ES-I3 (cell line): Measurements from ENCODE around the gene DCUN1D3.

Source experiments
- H3K36me3 ChIP-seq: 2 replicates; pipeline ENCODE4 v1.6.1; 2013; ENCODE audit warnings: mild to moderate bottlenecking, low read length, control low read depth, moderate library complexity; ENCODE audit not compliant: insufficient read depth
- H3K4me1 ChIP-seq: 2 replicates; pipeline ENCODE4 v1.6.1; 2013; ENCODE audit warnings: mild to moderate bottlenecking, control low read depth, low read length; ENCODE audit not compliant: insufficient read depth
- H3K9ac ChIP-seq: 2 replicates; pipeline ENCODE4 v1.6.1; 2013; ENCODE audit warnings: low read depth, mild to moderate bottlenecking, low read length, moderate library complexity
- H3K9me3 ChIP-seq: 2 replicates; pipeline ENCODE4 v1.6.1; 2013; ENCODE audit warnings: mild to moderate bottlenecking, low read length, moderate library complexity; ENCODE audit not compliant: control insufficient read depth, insufficient read depth

DCUN1D3 gene

DNA sequence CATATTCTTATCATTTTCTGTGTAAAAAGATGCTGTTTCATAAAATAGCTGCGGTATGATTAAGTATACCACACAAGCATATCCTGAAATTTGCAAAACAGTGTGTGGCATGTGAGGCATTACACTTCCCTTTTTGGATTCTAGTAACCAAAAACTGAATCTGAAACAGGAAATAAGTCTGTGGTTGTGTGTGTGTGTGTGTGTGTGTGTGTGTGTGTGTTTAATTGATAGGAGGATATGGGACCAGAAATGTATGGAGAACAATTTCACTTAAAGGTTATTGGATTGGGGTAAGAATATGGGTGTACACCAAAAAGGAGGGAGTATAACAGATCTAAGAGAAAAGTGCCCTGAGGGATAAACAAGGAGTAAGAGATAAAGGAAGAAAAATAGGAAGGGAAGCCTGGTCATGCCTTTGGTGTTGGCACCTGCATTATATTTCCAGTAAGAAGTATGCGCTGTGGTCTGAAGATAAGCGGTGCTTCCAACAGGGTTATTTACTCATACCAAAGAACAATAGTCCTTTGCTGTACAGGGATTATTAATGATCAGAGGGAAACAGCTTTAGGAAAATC is 4.4 kb upstream of the DCUN1D3 start:
- Histone ChIP-seq H3K9me3 (no peaks in the 10 kb centered on the region), H3K36me3 (no peaks in the 10 kb centered on the region), H3K9ac (no peak overlapping the region), H3K4me1 (peaks cover 5% of the 10 kb centered on the region; the same call in 1 of the 2 replicates)

DNA sequence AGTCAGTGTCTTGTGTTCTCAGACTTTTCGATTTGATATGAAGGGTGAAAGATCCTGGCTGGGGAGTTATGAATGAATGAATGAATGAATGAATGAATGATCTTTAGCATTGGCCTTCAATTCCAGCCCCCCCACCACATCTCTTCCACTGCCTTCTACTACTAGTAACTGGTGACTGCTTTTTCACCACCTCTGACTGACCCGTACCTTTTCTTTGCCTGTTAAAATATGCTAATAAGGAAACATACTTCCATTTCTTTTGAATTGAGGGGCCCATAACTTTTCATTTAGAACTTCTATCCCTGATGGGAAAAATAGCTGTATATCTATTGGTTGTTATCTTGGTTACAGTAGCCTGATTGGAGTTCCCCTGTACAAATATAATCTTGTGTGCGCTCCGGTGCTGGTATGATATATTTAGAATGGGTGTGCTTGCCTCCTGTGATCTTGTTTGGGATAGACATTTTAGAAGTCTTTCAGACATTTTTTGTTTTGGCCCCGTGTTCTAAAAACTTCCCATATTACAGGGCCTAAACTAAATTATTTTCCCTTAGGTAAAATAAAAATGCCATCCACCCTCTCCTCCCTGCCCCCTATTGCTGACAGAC is 3.8 kb upstream of the DCUN1D3 start:
- no peaks in the 10 kb centered on the region for H3K9me3 ChIP-seq
- no peak overlapping the region for H3K9ac ChIP-seq
- no peaks in the 10 kb centered on the region for H3K36me3 ChIP-seq
- peaks cover 5% of the 10 kb centered on the region; the same call in 1 of the 2 replicates for H3K4me1 ChIP-seq

DNA sequence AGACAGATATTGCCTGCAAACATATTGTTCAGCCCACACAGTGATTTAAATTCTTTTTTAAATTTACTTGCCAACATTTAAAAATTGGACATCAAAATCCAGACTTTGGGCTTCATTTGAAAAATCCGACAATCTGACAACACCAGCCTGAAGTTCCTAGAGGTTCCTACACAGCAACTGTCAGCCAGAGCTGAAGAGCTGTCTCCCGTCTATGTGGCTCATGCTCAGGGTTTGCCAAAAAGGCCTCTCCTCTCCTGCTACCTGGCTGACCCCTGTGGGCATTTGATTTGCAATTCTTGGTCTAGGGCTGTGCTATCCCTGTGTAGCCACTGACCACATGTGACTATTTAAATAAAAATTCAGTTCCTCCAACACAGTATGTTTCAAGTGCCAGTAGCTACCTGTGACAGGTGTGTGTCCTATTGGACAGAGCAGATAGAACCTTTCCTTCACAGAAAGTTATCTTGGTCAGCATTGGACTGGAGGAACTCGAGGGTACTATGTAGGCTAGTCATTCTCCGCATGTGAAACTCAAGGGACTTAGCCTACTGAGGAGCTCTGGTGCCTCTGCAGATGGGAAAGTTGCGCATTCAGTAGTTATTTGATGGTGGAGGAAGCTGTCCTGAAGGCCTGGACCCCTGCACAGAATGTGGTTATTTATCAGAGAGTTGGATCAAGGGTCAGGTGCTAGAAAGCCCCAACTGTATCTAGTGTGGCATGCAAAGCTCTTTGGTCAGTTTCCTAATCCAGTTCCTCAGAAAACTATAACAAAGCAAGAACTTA is 3.1 kb upstream of the DCUN1D3 start:
- no peaks in the 10 kb centered on the region for H3K36me3 ChIP-seq
- H3K4me1 ChIP-seq: peaks cover 5% of the 10 kb centered on the region; the same call in 1 of the 2 replicates
- H3K9ac ChIP-seq: no peak overlapping the region
- H3K9me3 ChIP-seq: no peaks in the 10 kb centered on the region

DNA sequence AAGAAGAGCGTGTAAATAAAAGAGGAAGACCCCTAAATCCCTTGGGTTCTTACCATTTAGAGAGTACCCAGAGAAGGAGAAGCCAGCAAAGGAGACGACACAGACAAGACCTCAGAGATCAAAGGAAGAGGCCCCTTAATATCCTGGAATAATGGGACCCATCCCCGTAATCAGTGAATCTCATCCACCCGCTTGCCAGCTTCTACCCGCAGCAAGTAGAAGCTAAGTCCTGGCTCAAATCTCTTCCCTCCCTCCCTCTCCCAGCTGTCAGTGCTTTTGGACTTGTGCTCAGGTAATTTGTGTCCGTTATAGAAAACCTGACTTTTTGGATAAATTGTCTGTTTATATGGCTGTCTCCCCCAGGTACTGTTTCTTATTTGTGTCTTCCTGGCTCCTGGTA is 2.3 kb upstream of the DCUN1D3 start:
- Histone ChIP-seq H3K9me3 (no peaks in the 10 kb centered on the region), H3K9ac (peak overlapping the region; percentile 78; the same call in 1 of the 2 replicates), H3K4me1 (peaks cover 5% of the 10 kb centered on the region; the same call in 1 of the 2 replicates), H3K36me3 (no peaks in the 10 kb centered on the region)

DNA sequence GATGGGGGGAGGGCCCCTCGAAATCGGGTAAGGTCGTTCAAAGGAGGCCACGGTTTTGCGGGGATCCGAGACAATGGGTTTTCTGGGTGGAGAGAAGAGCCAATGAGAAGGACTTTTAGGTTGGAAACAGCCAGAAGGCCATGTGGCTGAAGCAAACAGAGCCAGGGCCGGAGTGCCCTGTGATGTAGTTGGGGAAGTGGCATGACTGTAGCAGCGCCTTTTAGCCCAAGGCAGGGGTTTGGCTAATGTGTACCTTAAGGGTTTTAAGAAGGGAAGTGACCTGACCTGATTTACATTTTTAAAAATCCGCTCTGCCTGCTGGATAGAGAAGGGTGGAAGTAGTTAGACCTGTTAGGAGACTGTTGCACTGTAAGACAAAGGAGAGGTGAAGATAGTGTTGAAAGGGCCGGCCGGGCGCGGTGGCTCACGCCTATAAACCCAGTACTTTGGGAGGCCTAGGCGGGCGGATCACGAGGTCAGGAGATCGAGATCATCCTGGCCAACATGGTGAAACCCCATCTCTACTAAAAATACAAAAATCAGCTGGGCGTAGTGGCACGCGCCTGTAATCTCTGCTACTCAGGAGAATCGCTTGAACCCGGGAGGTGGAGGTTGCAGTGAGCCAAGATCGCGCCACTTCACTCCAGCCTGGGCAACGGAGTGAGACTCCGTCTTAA is 1.4 kb upstream of the DCUN1D3 start:
- H3K36me3 ChIP-seq: no peaks in the 10 kb centered on the region
- H3K9ac ChIP-seq: peak overlapping the region; percentile 78
- no peaks in the 10 kb centered on the region for H3K9me3 ChIP-seq
- peaks cover 5% of the 10 kb centered on the region; the same call in 1 of the 2 replicates for H3K4me1 ChIP-seq

DNA sequence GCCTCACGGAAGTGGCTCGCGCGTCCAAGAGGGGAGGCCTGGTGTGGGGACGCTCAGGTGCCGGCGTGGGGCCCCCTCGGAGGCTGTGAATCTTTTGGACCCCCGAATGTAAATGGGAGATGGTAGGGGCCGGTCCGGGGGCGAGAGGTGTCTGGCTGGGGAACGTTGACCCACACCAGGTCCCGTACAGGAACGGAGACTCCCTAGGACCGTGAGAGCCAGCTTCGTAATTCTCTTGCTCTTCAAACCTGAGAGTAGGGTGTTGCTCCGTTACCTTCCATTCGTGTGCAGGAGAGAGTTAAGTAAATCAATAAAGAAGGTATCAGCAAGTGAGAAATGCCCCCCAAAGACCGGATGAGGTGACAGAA is 894 bp upstream of the DCUN1D3 start:
- Histone ChIP-seq H3K4me1 (peaks cover 5% of the 10 kb centered on the region; the same call in 1 of the 2 replicates), H3K36me3 (no peaks in the 10 kb centered on the region), H3K9ac (peak overlapping the region; percentile 78), H3K9me3 (no peaks in the 10 kb centered on the region)

DNA sequence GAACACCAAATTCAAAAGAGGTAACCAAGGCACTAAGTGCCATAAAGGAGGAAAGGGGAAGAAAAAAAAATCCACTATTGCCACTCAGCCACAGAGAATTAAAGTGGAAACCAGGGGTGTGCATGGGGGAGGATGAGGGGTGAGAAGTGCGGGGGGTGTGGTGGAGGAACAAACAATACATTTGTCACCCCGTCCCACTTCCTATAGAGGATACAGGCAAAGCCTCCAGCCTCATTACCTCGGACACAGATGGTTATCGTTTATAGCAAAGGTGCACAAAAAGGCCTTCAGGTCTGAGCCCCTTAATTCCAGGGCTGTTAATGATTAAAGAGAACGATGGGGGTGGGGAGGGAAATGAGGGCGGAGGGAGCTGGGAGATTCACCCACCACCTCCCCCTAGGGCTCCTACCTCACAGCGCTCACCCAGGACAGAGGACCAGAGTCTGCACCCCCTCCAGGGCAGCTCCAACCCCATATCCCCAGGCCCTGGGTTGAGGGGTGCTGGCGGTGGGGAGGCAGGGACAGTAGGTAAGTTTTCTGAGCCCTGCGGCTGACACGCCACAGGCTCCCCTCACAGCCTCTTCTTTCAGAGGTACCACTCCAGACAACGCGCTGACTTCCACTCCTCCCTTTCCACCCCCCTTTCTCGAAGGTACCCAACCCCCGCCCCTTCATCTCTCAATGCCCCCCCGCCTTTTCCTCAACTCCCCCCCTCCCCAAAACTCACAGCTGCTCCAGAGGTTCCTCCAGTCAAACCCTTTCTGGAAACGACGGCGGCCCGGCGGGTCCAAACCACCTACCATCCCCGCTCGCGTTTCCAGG is 470 bp downstream of the DCUN1D3 start:
- Histone ChIP-seq H3K4me1 (peaks cover 5% of the 10 kb centered on the region; the same call in 1 of the 2 replicates), H3K9me3 (no peaks in the 10 kb centered on the region), H3K36me3 (peaks cover 3% of the 10 kb centered on the region; the same call in 1 of the 2 replicates), H3K9ac (peak overlapping the region; percentile 85)

DNA sequence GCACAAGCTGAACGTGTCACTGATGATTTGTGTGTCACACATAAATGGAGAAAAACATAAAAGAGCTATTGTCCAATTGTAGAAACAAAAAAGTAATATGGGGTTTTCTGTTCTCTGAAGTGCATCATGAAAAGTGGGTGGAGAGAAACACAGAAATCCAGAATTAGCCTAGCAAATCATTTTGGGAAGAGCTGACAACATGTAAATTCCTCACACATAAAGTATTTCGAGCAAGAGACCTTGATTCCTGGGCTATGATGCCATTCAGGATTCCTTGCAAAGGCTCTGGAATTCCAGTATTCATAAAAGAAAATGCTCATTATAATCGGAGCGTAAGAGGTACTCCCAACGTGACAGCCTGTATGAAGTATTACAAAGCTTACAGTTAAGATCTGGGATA is 1.1 kb downstream of the DCUN1D3 start:
- Histone ChIP-seq H3K4me1 (peaks cover 5% of the 10 kb centered on the region; the same call in 1 of the 2 replicates), H3K9ac (peak overlapping the region; percentile 85), H3K36me3 (peaks cover 3% of the 10 kb centered on the region; the same call in 1 of the 2 replicates), H3K9me3 (no peaks in the 10 kb centered on the region)

DNA sequence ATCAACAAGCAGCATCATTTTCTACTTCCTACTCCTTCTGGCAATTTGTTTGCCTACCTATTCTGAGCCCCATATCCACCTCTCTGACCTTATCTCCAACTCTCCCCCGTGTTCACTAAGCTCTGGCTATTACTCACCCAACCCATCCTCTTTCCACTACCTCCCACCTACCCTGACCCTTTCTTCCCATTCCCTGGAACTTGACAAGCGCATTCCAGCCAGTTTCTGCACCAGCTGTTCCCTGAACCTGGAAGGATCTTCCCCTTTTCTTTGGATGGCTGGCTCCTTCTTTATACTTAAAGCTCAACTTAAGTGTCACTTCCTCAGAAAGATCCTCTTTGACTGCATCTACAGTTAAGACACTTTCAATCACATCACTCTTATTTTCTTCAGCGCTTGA is 2.2 kb downstream of the DCUN1D3 start:
- Histone ChIP-seq H3K36me3 (peaks cover 3% of the 10 kb centered on the region; the same call in 1 of the 2 replicates), H3K9me3 (no peaks in the 10 kb centered on the region), H3K4me1 (peaks cover 5% of the 10 kb centered on the region; the same call in 1 of the 2 replicates), H3K9ac (no peak overlapping the region)

DNA sequence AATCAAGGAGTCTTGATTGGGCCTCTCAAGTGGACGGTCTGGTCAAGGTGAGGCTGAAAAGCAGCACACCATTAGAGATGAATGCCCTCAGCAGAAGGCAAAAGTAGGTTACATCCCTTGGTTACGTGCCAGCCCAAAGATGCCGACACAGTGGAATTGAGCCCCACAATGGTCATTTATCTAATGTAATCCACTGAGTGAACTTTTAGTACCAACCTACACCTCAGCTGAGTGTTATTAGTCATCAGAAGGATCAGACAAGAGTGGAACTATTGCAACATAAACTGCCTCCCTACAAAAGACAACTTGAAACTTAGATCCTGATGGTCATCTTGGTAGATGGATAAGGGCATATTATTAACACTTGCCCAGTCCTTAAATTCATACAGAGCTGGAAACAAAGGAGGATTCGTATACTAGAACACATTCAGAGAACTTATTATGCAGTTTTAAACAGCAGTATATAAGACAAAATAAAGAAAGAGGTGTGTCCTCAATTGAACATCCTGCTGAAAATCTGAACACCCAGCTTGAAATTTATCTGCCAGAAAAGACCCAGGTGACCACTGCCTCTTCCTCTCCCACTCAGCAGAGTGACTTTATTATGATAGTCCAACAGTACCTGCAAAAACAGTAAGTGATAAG is 2.8 kb downstream of the DCUN1D3 start:
- peaks cover 3% of the 10 kb centered on the region; the same call in 1 of the 2 replicates for H3K36me3 ChIP-seq

DNA sequence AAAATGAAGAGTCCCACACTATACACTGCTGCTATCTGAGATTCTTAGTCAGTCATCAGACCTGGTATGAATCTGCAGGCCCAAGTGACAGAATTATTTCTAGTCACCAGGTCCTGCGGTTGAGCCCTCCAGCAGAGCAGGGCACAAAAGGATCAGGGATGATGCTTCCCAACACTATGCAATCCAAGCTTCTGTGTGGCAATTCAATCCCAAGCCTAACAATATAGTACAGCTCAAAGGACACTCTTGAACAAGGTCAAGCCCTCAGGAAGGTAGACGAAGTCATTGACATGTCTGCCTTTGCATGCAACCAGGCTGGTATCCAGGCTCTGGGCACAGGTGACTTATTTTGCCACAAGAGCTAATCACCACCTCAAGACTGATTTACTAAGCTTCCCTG is 5.8 kb downstream of the DCUN1D3 start:
- H3K9me3 ChIP-seq: no peaks in the 10 kb centered on the region
- H3K9ac ChIP-seq: no peak overlapping the region
- H3K36me3 ChIP-seq: peaks cover 3% of the 10 kb centered on the region; the same call in 1 of the 2 replicates
- H3K4me1 ChIP-seq: peaks cover 8% of the 10 kb centered on the region

More for the DNA sequence above, 2.8 kb downstream of the DCUN1D3 start:
- H3K9ac ChIP-seq: no peak overlapping the region
- no peaks in the 10 kb centered on the region for H3K9me3 ChIP-seq
- H3K4me1 ChIP-seq: peaks cover 3% of the 10 kb centered on the region; the same call in 1 of the 2 replicates

DNA sequence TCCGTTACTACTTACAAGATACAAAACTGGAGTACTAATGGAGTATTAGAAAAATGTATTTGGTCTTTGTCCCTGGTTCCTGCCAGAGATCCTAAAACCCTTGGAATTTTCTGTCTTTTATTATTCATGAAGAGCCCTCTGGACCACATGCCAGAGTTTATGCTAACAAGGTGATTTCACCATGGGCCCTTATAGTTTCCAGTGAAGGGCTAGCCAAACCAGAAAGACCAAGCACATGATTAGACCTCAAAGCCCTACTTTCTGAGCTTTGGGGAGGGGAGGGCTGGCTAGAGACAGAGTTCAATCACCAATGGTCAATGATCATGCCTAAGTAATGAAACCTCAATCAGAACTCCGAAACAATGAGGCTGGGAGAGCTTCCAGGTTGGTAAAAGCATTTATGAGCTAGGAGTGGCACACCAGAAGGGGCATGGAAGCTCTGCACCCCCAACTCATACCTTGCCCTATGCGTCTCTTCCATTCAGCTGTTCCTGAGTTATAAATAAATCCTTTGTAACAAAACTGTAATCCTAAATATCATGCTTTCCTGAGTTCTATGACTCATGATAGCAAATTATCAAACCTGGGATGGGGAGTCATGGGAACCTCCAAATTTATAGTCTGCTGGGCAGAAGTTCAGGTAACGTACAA is 10.4 kb downstream of the DCUN1D3 start:
- H3K9ac ChIP-seq: no peak overlapping the region; the same call in 1 of the 2 replicates
- H3K36me3 ChIP-seq: no peaks in the 10 kb centered on the region; the same call in 1 of the 2 replicates
- H3K4me1 ChIP-seq: peaks cover 10% of the 10 kb centered on the region
- no peaks in the 10 kb centered on the region for H3K9me3 ChIP-seq

DNA sequence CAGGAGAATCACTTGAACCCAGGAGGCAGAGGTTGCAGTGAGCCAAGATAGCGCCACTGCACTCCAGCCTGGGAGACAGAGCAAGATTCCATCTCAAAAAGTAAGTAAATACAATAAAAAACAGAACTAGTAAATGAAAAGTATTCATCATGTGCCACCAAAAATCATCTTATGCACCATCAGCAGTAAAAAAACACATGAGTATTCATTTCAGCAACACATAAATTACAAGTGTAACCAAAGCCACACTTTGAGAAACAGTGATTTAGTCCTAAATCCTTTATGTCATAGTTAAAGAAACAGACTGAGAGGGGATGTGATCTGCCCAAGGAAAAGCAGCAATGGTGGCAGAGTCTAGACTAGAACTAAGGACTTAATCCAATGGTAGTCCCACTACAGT is 13.0 kb downstream of the DCUN1D3 start:
- no peaks in the 10 kb centered on the region for H3K36me3 ChIP-seq
- H3K9ac ChIP-seq: no peak overlapping the region
- peaks cover 10% of the 10 kb centered on the region for H3K4me1 ChIP-seq

More for the DNA sequence above, 13.0 kb downstream of the DCUN1D3 start:
- no peaks in the 10 kb centered on the region for H3K9me3 ChIP-seq
